Psoas muscle (tissue), 8 donors: ENCODE measurements around the gene C10orf71. TPM values are rescaled to one million over a fixed set of nuclear protein-coding genes. Genes with fewer than 3 reads are reported as not detected.
A peak's percentile ranks its signal among the peaks of the same experiment; 100 is the strongest.

ENCODE experiments used
- ATAC-seq, 4 donors: fragments of 200-7000 bp; cut with Tn5 transposase; one replicate each; pipeline ENCODE4 v1.9.1; 2020; ENCODE audit warnings: moderate library complexity in 3 of 4, mild to moderate bottlenecking in 2 of 4
- DNase-seq, 2 donors: peaks; one replicate each; pipeline ENCODE4 v3.0.0-alpha.2; 2020
- H3K27ac ChIP-seq: fragments of 200-600 bp; one replicate; pipeline ENCODE4 v1.8.0; 2022
- H3K27me3 ChIP-seq, 3 donors: fragments of 200-600 bp in 1 of 3; one replicate each; pipeline versions ENCODE4 v1.6.1 to v1.8.0; 2013 to 2022; ENCODE audit warnings: low read length in 2 of 3, mild to moderate bottlenecking in 2 of 3, moderate library complexity in 1 of 3; ENCODE audit not compliant: insufficient read depth in 3 of 3
- H3K36me3 ChIP-seq, 2 donors: fragments of 200-600 bp in 1 of 2; one replicate each; pipeline versions ENCODE4 v1.6.1 to v1.8.0; 2013 to 2022; ENCODE audit warnings: low read depth in 1 of 2, mild to moderate bottlenecking in 1 of 2, moderate library complexity in 1 of 2; ENCODE audit not compliant: insufficient read depth in 1 of 2
- H3K4me1 ChIP-seq: fragments of 200-600 bp; one replicate; pipeline ENCODE4 v1.8.0; 2022
- H3K4me3 ChIP-seq: fragments of 200-600 bp; one replicate; pipeline ENCODE4 v1.8.0; 2022; ENCODE audit warnings: mild to moderate bottlenecking
- H3K9me3 ChIP-seq: fragments of 200-600 bp; one replicate; pipeline ENCODE4 v1.8.0; 2022
- CTCF ChIP-seq: fragments of 200-600 bp; IDR thresholded peaks from one replicate; pipeline ENCODE4 v1.8.0; 2022; ENCODE audit warnings: antibody characterized with exemption
- WGBS, 3 donors: extraction: QIAGEN DNeasy Blood & Tissue Kit; methylation state at CpG; one replicate each; pipeline versions ENCODE4 v1.1.6 to v1.1.7; 2013; 5-methylcytosine and 5-hydroxymethylcytosine counted together
- intact Hi-C, 2 donors: fragments of 100-400 bp; cut with DNase I; formaldehyde crosslinking; loops; one replicate each; pipeline versions ENCODE4 v1.11.0 to v1.14.2; 2022
- polyA plus RNA-seq, 3 donors: library from polyadenylated mRNA; stranded (reverse); fragments of 200-250 nt; gene quantifications; one replicate each; pipeline ENCODE4 v1.2.3, GENCODE V29; 2013
- total RNA-seq, 4 donors: library from RNA; stranded (reverse); fragmentation: NEBNext Ultra II Directional in 2 of 4; extraction: Animal tissue kit (Norgen Biotek cat#: 25700) in 2 of 4; gene quantifications; one replicate each; pipeline versions ENCODE4 v1.2.1 to v1.2.4, GENCODE V29; 2021 to 2023
- donor health status: healthy with polysubstance abuse.
- donor health status: DM: no; HTN: no; CAD: no; lungs with moderate emphysema.
- donor health status: Bipolar disorder and iron deficiency.
- donor health status: healthy.
- donor health status: DM: yes; HTN: yes; CAD: no.
- donor health status: DM: no; HTN: no; CAD: no.
- donor health status: DM: no; HTN: no; CAD: no.
- donor health status: DM: yes; HTN: yes; CAD: no.

Gene C10orf71
- total and polyA plus RNA-seq, 7 donors = 4.2 to 356 (median 83.8) TPM

- TF ChIP-seq CTCF = no peak
- peaks cover 53% of the 10 kb centered on the region for H3K4me1 ChIP-seq
- DNase-seq (no peak), ATAC-seq (no peak)
- intact Hi-C loops = no loop called here
- no peaks in the 10 kb centered on the region for H3K9me3 ChIP-seq
- H3K36me3 ChIP-seq = no peaks in the 10 kb centered on the region
- peak overlapping the region; percentile 87 for H3K27ac ChIP-seq
- H3K4me3 ChIP-seq = peak overlapping the region; percentile 25
- WGBS, 3 donors = 46 to 60% (median 47%) methylated on average over 7 of the region's 7 CpGs
- H3K27me3 ChIP-seq = no peaks in the 10 kb centered on the region
These were observed 19.7 kb upstream of the C10orf71 start for GRCh38 chr10:49279015-49279880.

GRCh38 chr10:49280001-49280408 lies 19.0 kb upstream of the C10orf71 start:
- WGBS, 3 donors = 40 to 69% (median 59%) methylated on average over 3 of the region's 3 CpGs
- Histone ChIP-seq H3K36me3 (no peaks in the 10 kb centered on the region), H3K4me1 (peaks cover 53% of the 10 kb centered on the region), H3K27me3 (no peaks in the 10 kb centered on the region), H3K27ac (peak overlapping the region; percentile 87), H3K4me3 (no peak overlapping the region), H3K9me3 (no peaks in the 10 kb centered on the region)
- ATAC-seq (peak; percentile 25 to 74 (median 69)), DNase-seq (no peak)
- intact Hi-C loops = no loop called here
- TF ChIP-seq CTCF = no peak

GRCh38 chr10:49281461-49281860 lies 17.5 kb upstream of the C10orf71 start:
- ATAC-seq (no peak), DNase-seq (peak in 1 of 2 donors; percentile 35)
- no peaks in the 10 kb centered on the region for H3K9me3 ChIP-seq
- peak overlapping the region; percentile 87 for H3K27ac ChIP-seq
- no peaks in the 10 kb centered on the region for H3K27me3 ChIP-seq
- peaks cover 55% of the 10 kb centered on the region for H3K4me1 ChIP-seq
- intact Hi-C loops = no loop called here
- TF ChIP-seq CTCF = no peak
- no peaks in the 10 kb centered on the region for H3K36me3 ChIP-seq
- H3K4me3 ChIP-seq = no peak overlapping the region
- WGBS, 3 donors = 76 to 80% (median 79%) methylated on average over 13 of the region's 13 CpGs

- 54 to 88% (median 79%) methylated on average over 3 of the region's 3 CpGs for WGBS, 3 donors
- Histone ChIP-seq H3K27ac (peak overlapping the region; percentile 87), H3K4me3 (no peak overlapping the region), H3K4me1 (peaks cover 64% of the 10 kb centered on the region), H3K36me3 (no peaks in the 10 kb centered on the region), H3K27me3 (no peaks in the 10 kb centered on the region), H3K9me3 (no peaks in the 10 kb centered on the region)
- TF ChIP-seq CTCF = no peak
- ATAC-seq (no peak), DNase-seq (no peak)
- intact Hi-C loops = no loop called here
These were observed 16.7 kb upstream of the C10orf71 start for GRCh38 chr10:49282306-49282705.
